ENCODE data around the gene CAMSAP2. TPM values are rescaled to one million over a fixed set of nuclear protein-coding genes. Genes with fewer than 3 reads are reported as not detected.
A peak's percentile ranks its signal among the peaks of the same experiment; 100 is the strongest.

The CAMSAP2 gene
- total and polyA plus RNA-seq, 2 of the 8 experiments (the other 6 are each of a cell fraction or from before 2014, with no cell fraction given): 4.2 to 27.6 TPM

DNA sequence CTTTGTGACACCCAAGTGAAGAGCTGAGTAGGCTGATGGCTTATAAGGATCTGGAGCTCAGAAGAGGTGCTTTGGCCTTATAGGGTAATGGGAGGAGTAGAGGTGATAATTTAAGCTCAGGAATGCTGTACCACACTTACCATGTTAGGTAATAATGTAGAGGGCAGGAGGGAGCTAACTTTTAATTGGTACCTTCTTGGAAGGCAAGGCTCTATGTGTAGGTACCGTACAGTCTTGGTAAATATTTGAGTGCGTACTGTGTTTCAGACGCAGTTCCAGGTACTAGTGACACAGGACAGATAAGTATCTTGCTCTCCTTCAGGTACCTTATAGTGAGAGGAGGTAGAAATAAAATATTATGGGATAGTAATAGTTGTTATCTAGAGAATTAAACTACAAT lies 16.8 kb downstream of the CAMSAP2 start:
- 97% methylated on average over 3 of the region's 3 CpGs; no CpG with 5 or more reads in 1 of the 2 experiments for WGBS, 2 experiments (ENCODE audit: extremely low coverage in 1 of 2, insufficient coverage in 1 of 2, insufficient read length in 1 of 2, insufficient replicate concordance in 2 of 2, low coverage in 1 of 2, low lambda C conversion rate in 2 of 2, missing lambda C conversion rate in 1 of 2)
- H2BK15ac ChIP-seq (ENCODE audit: low read length): no peak overlapping the region
- peaks cover 0 to 4% (median 0%) of the 10 kb centered on the region in 4 experiments; a peak in 1 of 7 replicates for H3K4me1 ChIP-seq (replicated peaks in 1 of 4; ENCODE audit: control insufficient read depth in 3 of 4, insufficient read depth in 4 of 4, low read length in 3 of 4)
- CTCF ChIA-PET (ENCODE audit: partially characterized antibody): interaction anchor here (0.9 to 1.0 kb wide), 2 partner anchors 11 to 224 kb away, joined by 3 read pairs; no protein-coding TSS in a partner anchor
- no peak overlapping the region for H3K56ac ChIP-seq (replicated peaks; ENCODE audit: insufficient read length, low read depth, low read length)
- H2BK20ac ChIP-seq (ENCODE audit: low read length): no peak overlapping the region
- H3K9ac ChIP-seq (replicated peaks in 1 of 4; ENCODE audit: extremely low read depth in 1 of 4, low read depth in 3 of 4, low read length in 3 of 4): no peak overlapping the region
- no peak overlapping the region for H2BK5ac ChIP-seq (ENCODE audit: low read depth, low read length)
- no peak overlapping the region for H2AFZ ChIP-seq (ENCODE audit: low read length)
- no peaks in the 10 kb centered on the region for H3K27me3 ChIP-seq (replicated peaks in 1 of 4; ENCODE audit: control insufficient read depth in 3 of 4, extremely low read depth in 1 of 4, insufficient read depth in 3 of 4, low read length in 3 of 4)
- POLR2A ChIA-PET (ENCODE audit: partially characterized antibody): interaction anchor here (0.8 to 1.3 kb wide), 3 partner anchors 9 to 97 kb away, joined by 3 to 4 read pairs (median 4); partner anchors contain the start of gene CAMSAP2
- H3K79me2 ChIP-seq (ENCODE audit: control insufficient read depth in 1 of 2, insufficient read depth in 2 of 2, low read length in 2 of 2): peaks cover 0 to 28% of the 10 kb centered on the region in 2 experiments; a peak in 2 of 4 replicates
- H3K4me3 ChIP-seq (ENCODE audit: extremely low read depth in 1 of 4, insufficient read depth in 2 of 4, low read depth in 3 of 4, low read length in 4 of 4): no peak overlapping the region
- H3K9me3 ChIP-seq (ENCODE audit: insufficient read depth in 2 of 2, low read depth in 1 of 2, low read length in 1 of 2): no peaks in the 10 kb centered on the region
- no peak overlapping the region for H2BK12ac ChIP-seq (ENCODE audit: low read depth, low read length)
- H4K8ac ChIP-seq (ENCODE audit: extremely low read depth, insufficient read depth, low read length): no peak overlapping the region
- no peak overlapping the region for H4K5ac ChIP-seq (ENCODE audit: insufficient read length, low read depth, low read length)
- H3K79me1 ChIP-seq (ENCODE audit: low read depth, low read length): peaks cover 6% of the 10 kb centered on the region; the same call in 1 of the 2 replicates
- no peak overlapping the region for H3K4me2 ChIP-seq (ENCODE audit: insufficient read depth in 1 of 2, low read depth in 2 of 2, low read length in 2 of 2)
- no peak overlapping the region for H3K18ac ChIP-seq (ENCODE audit: extremely low read depth, low read length)
- H3K27ac ChIP-seq (ENCODE audit: low read depth, low read length): no peak overlapping the region
- no peaks in the 10 kb centered on the region for H3K23me2 ChIP-seq (ENCODE audit: low read depth, low read length)
- H3K36me3 ChIP-seq (ENCODE audit: control insufficient read depth in 2 of 4, insufficient read depth in 4 of 4, low read length in 3 of 4): no peaks in the 10 kb centered on the region; a peak in 3 of 8 replicates
- TF ChIP-seq SRF (IDR thresholded peaks at IDR 0.05; ENCODE audit: low read depth, low read length) (peak; percentile 64; the same call in 1 of the 2 replicates), GABPA (IDR thresholded peaks at IDR 0.05; ENCODE audit: borderline replicate concordance, insufficient read depth, low read length) (no peak)
- H4K91ac ChIP-seq (replicated peaks; ENCODE audit: insufficient read length, low read length): no peak overlapping the region
- DNase-seq (ENCODE audit: low read depth in 1 of 2, low spot score in 2 of 2) (no peak), FAIRE-seq (no peak)
- peaks cover 0 to 8% of the 10 kb centered on the region in 2 experiments for H4K20me1 ChIP-seq (replicated peaks in 1 of 2; ENCODE audit: control insufficient read depth in 1 of 2, insufficient read depth in 2 of 2, low read length in 2 of 2)
- no peak overlapping the region for H2BK120ac ChIP-seq (replicated peaks; ENCODE audit: low read depth, low read length)
- no peak overlapping the region for H3K14ac ChIP-seq (ENCODE audit: insufficient read length)
- H3K4ac ChIP-seq (replicated peaks; ENCODE audit: insufficient read length, low read depth, low read length): no peak overlapping the region
- no peak overlapping the region for H2AK5ac ChIP-seq (ENCODE audit: low read depth, low read length)
- no peak overlapping the region for H3K23ac ChIP-seq (ENCODE audit: insufficient read length)
